ENCODE data around the gene ITGB2.

- TF ChIP-seq CTCF (IDR thresholded peaks at IDR 0.05; ENCODE audit: low read length) (no peak), EZH2 (IDR thresholded peaks at IDR 0.05; ENCODE audit: borderline replicate concordance, low read length) (no peak)
Observed at GRCh38 chr21:44844256-44844655, 76.4 kb downstream of the ITGB2 start.

All from OCI-LY1 (cell line).